Uterus (tissue), 2 donors: Measurements from ENCODE around the gene ATP8A2.

Source experiments
- CTCF ChIP-seq, 4 experiments: fragments of 200-600 bp in 2 of 4; fragments of 450-650 bp in 2 of 4; sonication (generic) in 2 of 4; IDR thresholded peaks; one replicate each; pipeline ENCODE4 v1.5.1; 2016 to 2019; ENCODE audit warnings: antibody characterized with exemption in 4 of 4, mild to moderate bottlenecking in 2 of 4, moderate library complexity in 1 of 4
- POLR2A ChIP-seq, 2 donors: fragments of 450-650 bp; IDR thresholded peaks; one replicate each; pipeline ENCODE4 v1.6.1; 2016; ENCODE audit warnings: antibody characterized with exemption in 2 of 2, mild to moderate bottlenecking in 1 of 2, moderate library complexity in 1 of 2

DNA sequence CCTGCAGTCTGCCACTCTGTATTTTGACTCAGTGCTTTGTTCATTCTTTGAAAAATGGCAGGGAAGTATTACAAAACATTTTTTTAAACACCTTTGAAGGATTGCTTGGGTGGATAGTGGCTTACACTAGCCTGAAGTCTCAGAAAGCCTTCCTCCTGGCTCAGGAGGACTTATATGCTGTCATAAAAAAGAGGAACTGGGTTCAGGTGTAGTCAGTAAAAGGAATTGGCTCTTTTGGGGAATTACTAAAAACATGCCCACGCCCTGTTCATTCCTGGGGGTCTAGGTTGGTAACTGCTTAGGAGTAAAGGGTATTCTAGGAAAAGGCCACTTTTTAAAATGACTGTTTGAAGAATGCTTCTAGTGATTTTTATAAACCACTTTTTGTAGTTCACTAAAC lies 493.2 kb downstream of the ATP8A2 start:
- TF ChIP-seq CTCF (IDR thresholded peaks at IDR 0.05) (no peak), POLR2A (IDR thresholded peaks at IDR 0.05) (no peak)
